HG02840 (cell line): ENCODE measurements around the gene WNT10A.

Experiments used
- ATAC-seq: cut with Tn5 transposase; IDR thresholded peaks from one replicate; pipeline ENCODE4 v1.9.1; 2021; ENCODE audit warnings: mild to moderate bottlenecking, moderate library complexity, moderate number of reproducible peaks; ENCODE audit not compliant: unreplicated experiment, low FRiP score

The WNT10A gene

GRCh38 chr2:218891275-218892135 lies 10.9 kb downstream of the WNT10A start:
- no peak for ATAC-seq

- ATAC-seq: peak; percentile 34
Measured at GRCh38 chr2:218892693-218893348, 12.2 kb downstream of the WNT10A start.

GRCh38 chr2:218893349-218894150 lies 12.9 kb downstream of the WNT10A start:
- no peak for ATAC-seq

- no peak for ATAC-seq
Measured at GRCh38 chr2:218894151-218894879, 13.7 kb downstream of the WNT10A start.

GRCh38 chr2:218894880-218895157 lies 14.2 kb downstream of the WNT10A start:
- no peak for ATAC-seq

GRCh38 chr2:218895326-218895725 lies 14.7 kb downstream of the WNT10A start:
- ATAC-seq: no peak

GRCh38 chr2:218895759-218896500 lies 15.3 kb downstream of the WNT10A start:
- peak; percentile 12 for ATAC-seq

- peak; percentile 64 for ATAC-seq
Measured at GRCh38 chr2:218896501-218897393, 16.1 kb downstream of the WNT10A start.

GRCh38 chr2:218897394-218898108 lies 16.9 kb downstream of the WNT10A start:
- peak; percentile 2 for ATAC-seq

GRCh38 chr2:218898109-218898878 lies 17.6 kb downstream of the WNT10A start:
- no peak for ATAC-seq

GRCh38 chr2:218899147-218899546 lies 18.5 kb downstream of the WNT10A start:
- ATAC-seq: no peak

- no peak for ATAC-seq
Measured at GRCh38 chr2:218902427-218902826, 21.8 kb downstream of the WNT10A start.

- no peak for ATAC-seq
Measured at GRCh38 chr2:218904176-218904575, 23.5 kb downstream of the WNT10A start.

- ATAC-seq: peak; percentile 92
Measured at GRCh38 chr2:218908721-218909619, 28.3 kb downstream of the WNT10A start.

- ATAC-seq: no peak
Measured at GRCh38 chr2:218910741-218911140, 30.1 kb downstream of the WNT10A start.

- no peak for ATAC-seq
Measured at GRCh38 chr2:218920504-218920903, 39.9 kb downstream of the WNT10A start.

GRCh38 chr2:218924757-218925156 lies 44.1 kb downstream of the WNT10A start:
- ATAC-seq: no peak
